GM18517 (cell line): ENCODE measurements around the gene DCT.

Experiments
- ATAC-seq: cut with Tn5 transposase; IDR thresholded peaks from one replicate; pipeline ENCODE4 v1.9.1; 2021; ENCODE audit warnings: mild to moderate bottlenecking, moderate library complexity; ENCODE audit not compliant: unreplicated experiment

The DCT gene

DNA sequence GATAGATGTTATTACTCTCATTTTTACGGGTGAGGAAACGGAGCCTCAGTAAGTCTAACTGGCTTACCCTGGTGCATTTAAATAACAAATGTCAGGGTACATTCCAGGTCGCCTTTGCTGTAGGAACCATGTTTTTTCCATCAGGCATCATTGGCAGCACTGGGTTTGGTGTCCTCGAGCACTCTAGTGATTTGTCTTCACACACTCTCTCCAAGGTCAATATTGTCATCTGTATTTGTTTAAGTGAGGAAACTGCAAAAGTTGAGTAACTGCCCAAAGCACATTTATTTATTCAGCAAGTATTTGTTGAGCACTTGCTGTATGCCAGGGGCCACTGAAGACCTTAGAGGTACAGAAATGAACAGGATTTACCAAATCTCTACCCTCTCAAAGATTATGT, 78.6 kb downstream of the DCT start:
- no peak for ATAC-seq

DNA sequence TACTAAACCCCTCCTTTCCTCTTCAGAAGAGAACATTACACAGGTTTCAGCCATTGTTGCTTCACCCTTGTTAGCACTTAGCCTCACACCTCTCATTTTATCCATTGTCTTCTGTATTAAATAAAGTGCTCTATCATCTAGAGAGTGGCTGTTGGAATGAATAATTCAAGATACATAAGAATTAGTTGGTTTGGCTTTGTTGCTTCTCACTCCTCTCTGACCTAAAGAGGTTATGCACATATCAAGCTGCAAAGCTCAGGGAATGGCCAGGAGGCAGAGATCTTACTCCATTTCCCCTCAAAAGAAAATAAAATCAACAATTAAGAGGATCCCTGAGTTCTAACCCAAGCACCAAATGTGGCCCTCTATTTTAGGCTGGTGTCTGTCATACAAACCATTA, 79.7 kb downstream of the DCT start:
- ATAC-seq = no peak

DNA sequence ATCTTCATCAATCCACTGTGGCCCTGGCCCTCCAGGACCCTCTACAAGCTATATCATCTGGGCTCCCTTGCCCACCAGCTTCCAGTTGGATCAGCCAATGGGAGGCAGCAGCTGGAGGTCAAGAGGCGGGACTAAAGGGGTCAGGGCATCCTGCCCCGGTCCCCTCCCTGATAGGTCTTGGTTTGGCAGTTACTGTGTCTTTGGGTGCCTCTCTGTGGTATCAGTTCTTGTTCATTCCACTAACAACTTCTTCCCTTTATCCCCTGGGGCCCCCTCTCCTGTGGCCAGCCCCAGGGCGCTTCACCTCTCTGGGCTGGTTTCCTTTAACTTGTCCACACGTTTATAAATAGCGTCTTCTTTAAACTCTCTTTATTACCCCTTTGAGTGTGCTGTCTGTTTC, 83.6 kb downstream of the DCT start:
- ATAC-seq = no peak

DNA sequence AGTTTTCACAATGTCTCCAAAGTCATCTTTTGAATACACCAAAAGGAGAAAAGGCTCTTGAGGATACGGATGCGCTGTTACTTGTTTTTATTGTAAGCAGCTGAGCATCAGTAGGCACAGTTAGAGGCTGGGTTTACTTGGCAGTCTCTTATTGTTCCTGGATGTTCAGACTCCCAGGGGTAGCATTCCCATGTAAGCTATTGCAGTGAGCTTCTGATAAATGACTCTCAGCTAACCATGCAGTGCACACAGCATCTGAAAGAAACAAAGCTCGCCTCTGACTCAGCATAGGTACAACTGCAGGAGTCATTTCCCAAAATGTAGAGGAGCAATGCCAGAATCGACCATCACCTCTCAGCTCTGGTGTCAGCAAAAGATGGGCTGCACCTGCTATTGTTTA, 84.8 kb downstream of the DCT start:
- ATAC-seq = no peak

DNA sequence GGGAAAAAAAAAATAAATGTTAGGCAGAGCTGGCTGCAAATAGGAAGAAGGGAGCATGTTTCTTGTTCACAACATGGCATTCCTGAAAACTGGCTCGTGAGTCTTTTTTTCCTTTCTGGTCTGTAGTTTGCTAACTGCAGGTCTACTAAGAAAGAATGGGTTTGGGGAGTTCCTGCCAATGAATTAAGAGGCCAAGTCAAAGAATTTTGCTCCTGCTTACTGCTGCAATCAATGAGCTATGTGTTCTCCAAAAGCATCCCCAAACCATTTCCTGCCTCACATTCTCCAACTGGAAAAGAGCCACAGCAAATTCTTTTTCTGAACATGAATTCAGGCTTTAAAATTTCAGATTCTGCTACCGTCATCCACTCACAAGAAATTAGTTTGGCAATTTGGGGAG, 88.6 kb downstream of the DCT start:
- no peak for ATAC-seq

DNA sequence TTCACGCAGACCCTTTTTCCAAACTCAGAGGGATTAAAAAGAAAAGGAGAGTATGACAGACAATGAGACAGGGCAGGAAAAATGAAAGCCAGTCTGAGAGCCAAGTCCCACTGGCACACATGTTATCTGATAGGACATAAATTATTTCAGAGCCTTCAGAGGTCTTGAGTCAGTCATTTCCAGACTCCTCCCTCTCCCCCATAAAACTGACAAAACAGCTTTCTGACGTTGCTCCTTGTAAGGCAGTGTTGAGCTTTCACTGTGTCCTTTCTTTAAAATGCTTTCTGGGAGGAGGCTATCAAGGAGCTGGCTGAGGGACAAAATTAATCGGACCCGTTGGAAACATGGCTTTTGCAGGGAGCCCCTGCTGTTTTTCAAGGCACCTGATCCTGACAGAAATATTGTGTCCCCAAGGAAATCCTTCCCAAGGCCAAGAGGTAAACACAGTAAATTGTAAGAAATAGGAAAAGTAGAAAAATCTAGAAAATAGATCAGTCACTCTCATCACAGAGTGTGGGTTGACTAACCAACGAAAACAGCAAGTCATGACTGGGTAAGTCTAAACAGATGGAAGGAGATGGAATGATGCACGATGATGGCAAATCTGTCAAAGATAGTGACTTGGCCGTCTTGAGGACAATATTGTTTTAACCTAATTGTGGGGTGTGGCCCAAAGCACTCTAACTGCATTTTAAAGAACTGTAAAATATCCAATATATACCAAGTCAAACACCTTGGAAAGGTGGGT, 89.7 kb downstream of the DCT start:
- no peak for ATAC-seq

DNA sequence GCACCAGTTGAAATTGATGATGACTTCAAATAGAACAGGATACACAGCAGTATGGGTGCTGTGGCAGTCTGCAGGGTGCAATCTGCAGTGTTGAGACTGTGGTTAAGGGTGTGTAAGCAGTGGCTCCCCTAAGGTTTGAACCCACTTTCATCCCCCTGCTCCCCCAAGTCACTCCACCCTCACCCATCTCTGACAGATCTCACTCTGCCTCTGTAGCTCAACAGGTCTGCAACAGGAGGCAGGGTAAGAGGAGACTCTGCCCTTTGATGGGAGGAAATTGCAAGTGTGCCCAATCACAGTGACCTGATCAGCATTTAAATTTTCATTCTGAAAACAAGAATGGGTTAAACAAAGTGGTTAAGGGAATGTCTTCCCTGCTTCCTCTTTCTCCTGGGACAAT, 92.4 kb downstream of the DCT start:
- no peak for ATAC-seq
